K562 (cell line): ENCODE results near the gene TIMM10. TPM values are rescaled to one million over a fixed set of nuclear protein-coding genes. Genes with fewer than 3 reads are reported as not detected.

Experiments used
- ATAC-seq: fragments of 200-7000 bp; cut with Tn5 transposase; 3 replicates; pipeline ENCODE4 v1.9.1; 2020; ENCODE audit warnings: moderate library complexity
- BruUV-seq: library from RNA; stranded (reverse); fragments of 400-500 nt; replicated peaks from 2 replicates; lab custom pipeline; 2021; lab: Mats Ljungman, UMichigan
- CTCF ChIA-PET: fragments of 300-600 bp; formaldehyde crosslinking; extraction: SDS; loops from one replicate; lab custom pipeline; 2021; ENCODE audit warnings: low intra/inter-chr PET ratio; lab: Yijun Ruan, JAX
- POLR2A ChIA-PET: fragments of 300-600, 350-650 bp; sonication (Branson Sonifier 250); formaldehyde crosslinking; extraction: SDS; loops from one replicate; lab custom pipeline; 2021; ENCODE audit warnings: antibody characterized with exemption, inconsistent platforms; lab: Yijun Ruan, JAX
- DNase-seq, 4 experiments: peaks; one replicate each; pipeline versions ENCODE4 v3.0.0 to v3.0.0-alpha.2; 2011 to 2018; ENCODE audit warnings: low spot score in 3 of 4, mixed read lengths in 3 of 4; ENCODE audit errors: extremely low read depth in 1 of 4
- FAIRE-seq: peaks from 2 replicates; lab custom pipeline; 2011; peaks lifted over from hg19 to GRCh38; lab: Jason Lieb, UNC
- H2AFZ ChIP-seq: 2 replicates; pipeline ENCODE4 v1.6.0; 2011; ENCODE audit warnings: low read depth, low read length, control low read depth, inconsistent platforms
- H3K27ac ChIP-seq: fragments of 200-600 bp; 3 replicates; pipeline ENCODE4 v1.8.0; 2011; ENCODE audit warnings: low read depth, mild to moderate bottlenecking, control low read depth, inconsistent platforms, low read length, moderate library complexity, mixed read lengths; ENCODE audit errors: extremely low read depth
- H3K27me3 ChIP-seq, 2 experiments: fragments of 300-600 bp in 1 of 2; 2 replicates in 1 of 2; 3 replicates in 1 of 2; pipeline versions ENCODE4 v1.6.0 to v1.8.0; 2011; ENCODE audit warnings: inconsistent platforms in 2 of 2, low read length in 2 of 2, mild to moderate bottlenecking in 1 of 2, mixed read lengths in 1 of 2, moderate library complexity in 1 of 2; ENCODE audit not compliant: control insufficient read depth in 2 of 2, insufficient read depth in 2 of 2
- H3K36me3 ChIP-seq: fragments of 300-600 bp; 3 replicates; pipeline ENCODE4 v1.8.0; 2011; ENCODE audit warnings: mild to moderate bottlenecking, low read length, inconsistent platforms; ENCODE audit not compliant: control insufficient read depth, insufficient read depth
- H3K4me1 ChIP-seq, 2 experiments: fragments of 200-600 bp in 1 of 2; replicated peaks in 1 of 2; 2 replicates in 1 of 2; 3 replicates in 1 of 2; pipeline versions ENCODE4 v1.5.1 to v1.8.0; 2011; ENCODE audit warnings: inconsistent platforms in 2 of 2, low read length in 2 of 2, mild to moderate bottlenecking in 1 of 2, mixed read lengths in 1 of 2, moderate library complexity in 1 of 2; ENCODE audit not compliant: control insufficient read depth in 2 of 2, insufficient read depth in 2 of 2
- H3K4me2 ChIP-seq: 2 replicates; pipeline ENCODE4 v1.6.1; 2011; ENCODE audit warnings: low read length, control low read depth, inconsistent platforms, mixed read lengths; ENCODE audit not compliant: insufficient read depth
- H3K4me3 ChIP-seq: fragments of 200-600 bp; sonication (generic), shearing (Covaris generic); 2 replicates; pipeline ENCODE4 v1.5.1; 2016; ENCODE audit warnings: control low read depth, inconsistent platforms
- H3K79me2 ChIP-seq: fragments of 200-600 bp; 3 replicates; pipeline ENCODE4 v1.8.0; 2011; ENCODE audit warnings: low read length, inconsistent platforms; ENCODE audit not compliant: control insufficient read depth, insufficient read depth
- H3K9ac ChIP-seq, 2 experiments: 2 replicates each; pipeline versions ENCODE4 v1.6.0 to v1.6.1; 2011; ENCODE audit warnings: low read depth in 2 of 2, low read length in 2 of 2, control low read depth in 1 of 2, inconsistent platforms in 1 of 2, mild to moderate bottlenecking in 1 of 2, mixed read lengths in 1 of 2; ENCODE audit not compliant: insufficient read depth in 1 of 2
- H3K9me1 ChIP-seq: one replicate; pipeline ENCODE4 v1.6.0; 2011; ENCODE audit warnings: inconsistent platforms, mild to moderate bottlenecking, low read length, moderate library complexity; ENCODE audit not compliant: control insufficient read depth, insufficient read depth
- H3K9me3 ChIP-seq: replicated peaks from 2 replicates; pipeline ENCODE4 v1.5.1; 2011; ENCODE audit warnings: low read depth, low read length, inconsistent platforms; ENCODE audit not compliant: control insufficient read depth, insufficient read depth
- H4K20me1 ChIP-seq: replicated peaks from 2 replicates; pipeline ENCODE4 v1.6.1; 2011; ENCODE audit warnings: low read length, inconsistent platforms, mixed read lengths; ENCODE audit not compliant: control insufficient read depth, insufficient read depth
- ATF1 ChIP-seq, 2 experiments: fragments of 450-650 bp in 1 of 2; IDR thresholded peaks; 2 replicates each; pipeline ENCODE4 v1.6.1; 2016; ENCODE audit warnings: missing compliant biosample characterization in 1 of 2, missing genetic modification characterization in 1 of 2
- CXXC5 ChIP-seq: fragments of 250-450 bp; sonication (Bioruptor Pico); IDR thresholded peaks from 2 replicates; pipeline ENCODE4 v1.8.0; 2022; ENCODE audit warnings: inconsistent platforms, mild to moderate bottlenecking, moderate library complexity
- ELF4 ChIP-seq: fragments of 450-650 bp; formaldehyde crosslinking; IDR thresholded peaks from 2 replicates; pipeline ENCODE4 v1.4.0; 2022; ENCODE audit warnings: missing genetic modification characterization
- RB1 ChIP-seq: fragments of 450-650 bp; IDR thresholded peaks from 2 replicates; pipeline ENCODE4 v1.6.1; 2017; ENCODE audit warnings: low read depth, mild to moderate bottlenecking
- WGBS: fragments of 100-300 bp; shearing (Covaris generic); methylation state at CpG from one replicate; pipeline ENCODE4 v1.1.6; 2016; ENCODE audit warnings: low coverage, mixed read lengths; ENCODE audit not compliant: insufficient coverage; ENCODE audit errors: missing lambda C conversion rate; 5-methylcytosine and 5-hydroxymethylcytosine counted together
- in situ Hi-C: fragments of 300-500 bp; cut with MboI; formaldehyde crosslinking; loops from 4 replicates; pipeline ENCODE4 v1.15.0; 2018; ENCODE audit warnings: inconsistent platforms, mixed read lengths
- intact Hi-C: fragments of 100-400 bp; cut with micrococcal nuclease; formaldehyde crosslinking; loops from 2 replicates; pipeline ENCODE4 v1.14.2; 2022
- polyA plus RNA-seq, 8 experiments: library from polyadenylated mRNA; depleted of rRNA in 4 of 8; stranded (reverse) in 5 of 8; unstranded in 3 of 8; fragments of >200 nt; fragmentation: Nextera tagmentation in 2 of 8; fragmentation: Illumina TruSeq in 1 of 8; extraction: Ambion mirVana in 2 of 8; extraction: Trizol in 1 of 8; gene quantifications; 2 replicates each; pipeline versions ENCODE4 v1.2.1 to v1.2.3, GENCODE V29; 2011 to 2014; ENCODE audit warnings: inconsistent platforms in 1 of 8, missing spikeins in 1 of 8
- total RNA-seq, 7 experiments: library from RNA; depleted of rRNA in 6 of 7; stranded (reverse); fragments of >200 nt in 6 of 7; fragmentation: Illumina TruSeq in 2 of 7; extraction: Trizol in 2 of 7; gene quantifications; 2 replicates each; pipeline versions ENCODE4 v1.2.1 to v1.2.3, GENCODE V29; 2011 to 2021; ENCODE audit warnings: low replicate concordance in 1 of 7
- TF ChIP-seq, protein P1 (sequence below): sonication (generic); formaldehyde crosslinking; IDR thresholded peaks from 2 replicates; pipeline ENCODE4 v1.5.0; 2020; ENCODE audit warnings: missing genetic modification reagents
- TF ChIP-seq, protein P2 (sequence below): sonication (generic); formaldehyde crosslinking; IDR thresholded peaks from 2 replicates; pipeline ENCODE4 v1.4.0; 2020; ENCODE audit warnings: mild to moderate bottlenecking, missing genetic modification reagents
- TF ChIP-seq, protein P3 (sequence below): fragments of 200-800 bp; sonication (Bioruptor generic); IDR thresholded peaks from 2 replicates; pipeline ENCODE4 v1.6.1; 2016; ENCODE audit warnings: missing genetic modification characterization, missing compliant biosample characterization
- TF ChIP-seq, protein P4 (sequence below): sonication (generic); formaldehyde crosslinking; IDR thresholded peaks from 2 replicates; pipeline ENCODE4 v1.9.0; 2022; ENCODE audit warnings: mild to moderate bottlenecking, missing genetic modification reagents
- TF ChIP-seq, protein P5 (sequence below): sonication (generic); formaldehyde crosslinking; IDR thresholded peaks from 2 replicates; pipeline ENCODE4 v1.8.0; 2022; ENCODE audit warnings: missing genetic modification reagents, mild to moderate bottlenecking, moderate library complexity, borderline replicate concordance

The TIMM10 gene
- total and polyA plus RNA-seq, 9 of the 15 experiments (the other 6 are each of a cell fraction or from before 2014, with no cell fraction given), result 109 to 553 (median 172) TPM

DNA sequence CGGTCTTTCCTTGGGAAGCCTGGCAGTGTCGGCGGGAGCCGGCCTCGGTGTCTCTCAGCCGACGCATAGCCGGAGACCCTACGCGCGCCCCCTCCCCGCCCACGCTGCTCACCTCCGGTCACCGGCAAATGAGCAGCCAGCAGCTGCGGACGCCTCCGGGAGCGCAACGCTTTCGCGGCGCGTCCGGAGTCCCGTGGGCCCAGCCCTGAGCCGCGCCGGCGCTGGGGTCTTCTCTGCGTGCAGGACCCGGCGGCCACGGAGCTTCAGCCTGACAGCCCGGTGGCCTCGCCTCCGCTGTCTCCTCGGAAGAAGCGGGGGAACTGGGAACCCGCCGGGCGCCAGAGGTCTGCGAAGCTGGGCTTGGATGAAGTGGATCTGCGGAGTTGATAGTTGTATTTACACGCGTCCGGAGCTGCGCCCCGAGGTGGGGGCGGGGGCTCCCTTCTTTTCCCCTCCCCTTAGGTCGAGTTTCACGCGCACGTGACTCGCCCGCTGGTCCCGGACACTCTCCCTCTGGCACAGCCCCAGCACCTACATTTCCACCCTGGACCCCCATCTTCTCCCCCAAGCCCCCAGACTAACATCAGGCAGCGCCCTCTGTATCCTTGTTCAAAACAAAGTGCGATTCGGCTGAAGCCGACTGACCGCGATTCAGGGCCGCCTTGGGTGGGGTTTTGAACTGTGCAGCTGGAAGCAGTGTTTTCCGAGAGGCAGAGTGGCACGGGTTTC, 15.1 kb downstream of the TIMM10 start, which contains the start of gene SLC43A1:
Gene SLC43A1 (minus strand): TSS at position 371 of the 729 bp plus-strand sequence. CDS start 1,591 bp downstream, outside the sequence.
- peak within 1 kb of the TSS; percentile 89 to 90 for H3K9ac ChIP-seq
- no peaks in the 10 kb centered on the region for H3K9me3 ChIP-seq
- DNase-seq (peak; percentile 81 to 85 (median 83)), FAIRE-seq (peak; percentile 61), ATAC-seq (peak; percentile 82)
- intact Hi-C loops (loop anchor here (1.0 kb wide), 1 partner anchor 16 kb away; no protein-coding TSS in a partner anchor), in situ Hi-C loops (no loop called here)
- H3K9me1 ChIP-seq, result no peaks in the 10 kb centered on the region
- H3K79me2 ChIP-seq, result peaks cover 49% of the 10 kb centered on the region
- H3K36me3 ChIP-seq, result peaks cover 16% of the 10 kb centered on the region; the same call in 2 of the 3 replicates
- H3K27ac ChIP-seq, result peak within 1 kb of the TSS; percentile 86
- POLR2A ChIA-PET, result interaction anchor here (0.6 to 4.1 kb wide), 14 partner anchors 8 to 613 kb away, joined by 3 to 31 read pairs (median 4); no protein-coding TSS in a partner anchor
- no peaks in the 10 kb centered on the region for H4K20me1 ChIP-seq
- peak within 1 kb of the TSS; percentile 99 for H2AFZ ChIP-seq
- H3K4me3 ChIP-seq, result peak within 1 kb of the TSS; percentile 88
- H3K4me1 ChIP-seq, result peaks cover 21 to 31% of the 10 kb centered on the region in 2 experiments; a peak in 4 of 5 replicates
- no TSS peak for BruUV-seq
- no peaks in the 10 kb centered on the region for H3K27me3 ChIP-seq
- peak within 1 kb of the TSS; percentile 88 for H3K4me2 ChIP-seq
- under 1% methylated on average over 55 of the region's 66 CpGs for WGBS
- CTCF ChIA-PET, result interaction anchor here (0.8 kb wide), 1 partner anchor 22 kb away, joined by 3 read pairs; no protein-coding TSS in a partner anchor
- peak; percentile 72 for TF ChIP-seq CXXC5 (CRISPR knock-in tag)
- TF ChIP-seq ELF4 (CRISPR knock-in tag), result 0 out of 2 replicates have a peak, but pooled peaks have one; percentile 15
- TF ChIP-seq, protein P1, sequence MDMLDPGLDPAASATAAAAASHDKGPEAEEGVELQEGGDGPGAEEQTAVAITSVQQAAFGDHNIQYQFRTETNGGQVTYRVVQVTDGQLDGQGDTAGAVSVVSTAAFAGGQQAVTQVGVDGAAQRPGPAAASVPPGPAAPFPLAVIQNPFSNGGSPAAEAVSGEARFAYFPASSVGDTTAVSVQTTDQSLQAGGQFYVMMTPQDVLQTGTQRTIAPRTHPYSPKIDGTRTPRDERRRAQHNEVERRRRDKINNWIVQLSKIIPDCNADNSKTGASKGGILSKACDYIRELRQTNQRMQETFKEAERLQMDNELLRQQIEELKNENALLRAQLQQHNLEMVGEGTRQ (CRISPR knock-in tag), result peak; percentile 94
- TF ChIP-seq RB1, result 0 out of 2 replicates have a peak, but pooled peaks have one; percentile 10
- TF ChIP-seq, protein P2, sequence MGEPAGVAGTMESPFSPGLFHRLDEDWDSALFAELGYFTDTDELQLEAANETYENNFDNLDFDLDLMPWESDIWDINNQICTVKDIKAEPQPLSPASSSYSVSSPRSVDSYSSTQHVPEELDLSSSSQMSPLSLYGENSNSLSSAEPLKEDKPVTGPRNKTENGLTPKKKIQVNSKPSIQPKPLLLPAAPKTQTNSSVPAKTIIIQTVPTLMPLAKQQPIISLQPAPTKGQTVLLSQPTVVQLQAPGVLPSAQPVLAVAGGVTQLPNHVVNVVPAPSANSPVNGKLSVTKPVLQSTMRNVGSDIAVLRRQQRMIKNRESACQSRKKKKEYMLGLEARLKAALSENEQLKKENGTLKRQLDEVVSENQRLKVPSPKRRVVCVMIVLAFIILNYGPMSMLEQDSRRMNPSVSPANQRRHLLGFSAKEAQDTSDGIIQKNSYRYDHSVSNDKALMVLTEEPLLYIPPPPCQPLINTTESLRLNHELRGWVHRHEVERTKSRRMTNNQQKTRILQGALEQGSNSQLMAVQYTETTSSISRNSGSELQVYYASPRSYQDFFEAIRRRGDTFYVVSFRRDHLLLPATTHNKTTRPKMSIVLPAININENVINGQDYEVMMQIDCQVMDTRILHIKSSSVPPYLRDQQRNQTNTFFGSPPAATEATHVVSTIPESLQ (CRISPR knock-in tag), result no peak
- no peak for TF ChIP-seq ATF1 (CRISPR knock-in tag; IDR thresholded peaks at IDR 0.05)
- 0 out of 2 replicates have a peak, but pooled peaks have one; percentile 6 for TF ChIP-seq ATF1 (tag; IDR thresholded peaks at IDR 0.05)
- TF ChIP-seq, protein P3, sequence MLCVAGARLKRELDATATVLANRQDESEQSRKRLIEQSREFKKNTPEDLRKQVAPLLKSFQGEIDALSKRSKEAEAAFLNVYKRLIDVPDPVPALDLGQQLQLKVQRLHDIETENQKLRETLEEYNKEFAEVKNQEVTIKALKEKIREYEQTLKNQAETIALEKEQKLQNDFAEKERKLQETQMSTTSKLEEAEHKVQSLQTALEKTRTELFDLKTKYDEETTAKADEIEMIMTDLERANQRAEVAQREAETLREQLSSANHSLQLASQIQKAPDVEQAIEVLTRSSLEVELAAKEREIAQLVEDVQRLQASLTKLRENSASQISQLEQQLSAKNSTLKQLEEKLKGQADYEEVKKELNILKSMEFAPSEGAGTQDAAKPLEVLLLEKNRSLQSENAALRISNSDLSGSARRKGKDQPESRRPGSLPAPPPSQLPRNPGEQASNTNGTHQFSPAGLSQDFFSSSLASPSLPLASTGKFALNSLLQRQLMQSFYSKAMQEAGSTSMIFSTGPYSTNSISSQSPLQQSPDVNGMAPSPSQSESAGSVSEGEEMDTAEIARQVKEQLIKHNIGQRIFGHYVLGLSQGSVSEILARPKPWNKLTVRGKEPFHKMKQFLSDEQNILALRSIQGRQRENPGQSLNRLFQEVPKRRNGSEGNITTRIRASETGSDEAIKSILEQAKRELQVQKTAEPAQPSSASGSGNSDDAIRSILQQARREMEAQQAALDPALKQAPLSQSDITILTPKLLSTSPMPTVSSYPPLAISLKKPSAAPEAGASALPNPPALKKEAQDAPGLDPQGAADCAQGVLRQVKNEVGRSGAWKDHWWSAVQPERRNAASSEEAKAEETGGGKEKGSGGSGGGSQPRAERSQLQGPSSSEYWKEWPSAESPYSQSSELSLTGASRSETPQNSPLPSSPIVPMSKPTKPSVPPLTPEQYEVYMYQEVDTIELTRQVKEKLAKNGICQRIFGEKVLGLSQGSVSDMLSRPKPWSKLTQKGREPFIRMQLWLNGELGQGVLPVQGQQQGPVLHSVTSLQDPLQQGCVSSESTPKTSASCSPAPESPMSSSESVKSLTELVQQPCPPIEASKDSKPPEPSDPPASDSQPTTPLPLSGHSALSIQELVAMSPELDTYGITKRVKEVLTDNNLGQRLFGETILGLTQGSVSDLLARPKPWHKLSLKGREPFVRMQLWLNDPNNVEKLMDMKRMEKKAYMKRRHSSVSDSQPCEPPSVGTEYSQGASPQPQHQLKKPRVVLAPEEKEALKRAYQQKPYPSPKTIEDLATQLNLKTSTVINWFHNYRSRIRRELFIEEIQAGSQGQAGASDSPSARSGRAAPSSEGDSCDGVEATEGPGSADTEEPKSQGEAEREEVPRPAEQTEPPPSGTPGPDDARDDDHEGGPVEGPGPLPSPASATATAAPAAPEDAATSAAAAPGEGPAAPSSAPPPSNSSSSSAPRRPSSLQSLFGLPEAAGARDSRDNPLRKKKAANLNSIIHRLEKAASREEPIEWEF, result no peak
- TF ChIP-seq, protein P4, sequence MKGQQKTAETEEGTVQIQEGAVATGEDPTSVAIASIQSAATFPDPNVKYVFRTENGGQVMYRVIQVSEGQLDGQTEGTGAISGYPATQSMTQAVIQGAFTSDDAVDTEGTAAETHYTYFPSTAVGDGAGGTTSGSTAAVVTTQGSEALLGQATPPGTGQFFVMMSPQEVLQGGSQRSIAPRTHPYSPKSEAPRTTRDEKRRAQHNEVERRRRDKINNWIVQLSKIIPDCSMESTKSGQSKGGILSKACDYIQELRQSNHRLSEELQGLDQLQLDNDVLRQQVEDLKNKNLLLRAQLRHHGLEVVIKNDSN (CRISPR knock-in tag), result peak; percentile 94
- TF ChIP-seq, protein P5, sequence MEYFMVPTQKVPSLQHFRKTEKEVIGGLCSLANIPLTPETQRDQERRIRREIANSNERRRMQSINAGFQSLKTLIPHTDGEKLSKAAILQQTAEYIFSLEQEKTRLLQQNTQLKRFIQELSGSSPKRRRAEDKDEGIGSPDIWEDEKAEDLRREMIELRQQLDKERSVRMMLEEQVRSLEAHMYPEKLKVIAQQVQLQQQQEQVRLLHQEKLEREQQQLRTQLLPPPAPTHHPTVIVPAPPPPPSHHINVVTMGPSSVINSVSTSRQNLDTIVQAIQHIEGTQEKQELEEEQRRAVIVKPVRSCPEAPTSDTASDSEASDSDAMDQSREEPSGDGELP (CRISPR knock-in tag), result peak; percentile 63; the same call in 1 of the 2 replicates
